ENCODE data around the gene TTLL6.
"Not testable (repeated sequence)": the region's sequence is repeated elsewhere in the genome, so short reads cannot be mapped to it uniquely, and the experiment has no call there.

Gene TTLL6

DNA sequence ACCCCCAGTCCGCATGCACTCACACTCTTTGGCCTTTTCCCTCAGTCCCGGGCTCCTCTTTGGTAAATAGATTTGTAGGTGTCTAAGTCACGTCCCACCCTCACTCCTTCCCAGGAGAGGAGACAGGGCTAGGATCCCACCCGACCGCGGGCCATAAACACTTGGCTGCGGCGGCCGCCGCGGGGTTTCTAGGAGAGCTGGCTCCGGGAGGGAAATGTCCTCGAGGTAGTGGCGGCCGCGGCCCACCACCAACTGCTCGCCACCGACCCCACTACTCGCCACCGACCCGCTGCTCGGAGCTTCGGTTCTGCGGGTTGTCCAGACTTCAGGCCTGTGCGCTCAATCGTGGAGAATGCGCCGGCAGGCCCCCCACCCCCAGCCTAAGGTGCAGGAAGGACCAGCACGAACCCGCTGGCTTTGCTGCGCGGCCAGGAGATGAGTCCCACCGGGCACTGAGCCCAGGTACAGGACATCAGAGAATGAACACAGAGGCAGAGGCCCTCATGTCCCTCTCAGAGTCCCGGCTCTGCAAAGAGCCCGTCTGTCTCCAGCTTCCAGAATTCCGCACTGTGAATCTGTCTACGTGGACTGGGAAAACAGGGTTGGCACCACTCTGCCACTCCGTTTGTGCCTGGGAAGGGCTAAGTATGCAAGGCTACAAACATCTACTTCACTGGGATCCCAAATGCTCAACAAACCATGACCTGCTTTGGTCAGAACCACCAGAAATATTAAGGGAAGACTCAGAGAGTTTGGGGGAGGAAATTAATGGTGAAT lies 91.6 kb downstream of the TTLL6 start:
- in situ Hi-C loops (cut with MboI; ENCODE audit: low sequenced_read_pairs): no loop called here

DNA sequence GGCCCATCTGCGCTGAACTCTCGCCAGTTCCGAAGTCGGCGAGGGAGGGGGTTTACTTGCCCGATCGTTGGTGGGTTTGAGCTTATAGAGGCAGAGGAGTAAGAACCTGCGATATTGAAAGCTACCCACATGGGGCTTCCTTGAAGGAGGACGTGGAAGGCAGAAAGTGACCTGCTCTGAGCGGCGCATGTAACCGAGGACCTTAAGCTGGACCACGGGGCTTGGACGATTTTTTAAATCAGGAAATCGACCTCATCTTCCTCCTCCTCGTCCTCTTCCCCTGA lies 92.1 kb downstream of the TTLL6 start:
- in situ Hi-C loops (cut with MboI; ENCODE audit: low sequenced_read_pairs): no loop called here

DNA sequence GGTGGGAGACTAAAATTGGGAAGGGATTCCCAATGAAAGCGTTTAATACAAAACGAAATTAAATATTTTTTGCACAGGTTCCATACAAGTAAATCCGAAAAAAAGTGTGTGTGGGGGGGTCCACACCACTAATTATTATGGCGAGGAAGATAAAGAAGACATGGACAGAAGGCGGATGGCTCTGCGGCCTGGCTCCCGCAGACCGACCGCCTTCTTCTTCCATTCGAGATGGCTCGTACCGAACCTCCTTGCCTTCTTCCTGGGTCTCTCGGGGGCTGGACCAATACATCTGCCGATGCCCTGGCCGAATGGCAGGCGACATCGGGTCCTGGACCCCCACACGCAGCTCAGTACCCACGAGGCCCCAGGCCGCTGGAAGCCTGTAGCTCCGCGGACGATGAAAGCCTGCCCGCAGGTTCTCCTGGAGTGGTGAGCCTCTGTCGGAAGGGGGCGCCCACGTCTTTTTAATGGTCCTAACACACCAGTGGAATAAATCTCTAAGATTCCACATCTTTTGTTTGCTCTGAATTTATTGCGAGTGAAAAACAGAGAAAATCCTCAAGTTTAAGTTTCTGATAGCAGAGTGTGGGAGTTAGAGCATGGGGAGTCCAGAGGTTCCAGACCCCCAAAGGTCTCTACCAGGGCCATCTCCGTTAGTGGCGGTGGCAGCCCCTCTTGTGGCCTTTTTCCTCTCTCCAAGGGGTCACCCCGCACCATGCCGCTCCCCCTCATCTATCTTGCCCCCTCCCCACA lies 92.6 kb downstream of the TTLL6 start:
- in situ Hi-C loops (cut with MboI; ENCODE audit: low sequenced_read_pairs): no loop called here

DNA sequence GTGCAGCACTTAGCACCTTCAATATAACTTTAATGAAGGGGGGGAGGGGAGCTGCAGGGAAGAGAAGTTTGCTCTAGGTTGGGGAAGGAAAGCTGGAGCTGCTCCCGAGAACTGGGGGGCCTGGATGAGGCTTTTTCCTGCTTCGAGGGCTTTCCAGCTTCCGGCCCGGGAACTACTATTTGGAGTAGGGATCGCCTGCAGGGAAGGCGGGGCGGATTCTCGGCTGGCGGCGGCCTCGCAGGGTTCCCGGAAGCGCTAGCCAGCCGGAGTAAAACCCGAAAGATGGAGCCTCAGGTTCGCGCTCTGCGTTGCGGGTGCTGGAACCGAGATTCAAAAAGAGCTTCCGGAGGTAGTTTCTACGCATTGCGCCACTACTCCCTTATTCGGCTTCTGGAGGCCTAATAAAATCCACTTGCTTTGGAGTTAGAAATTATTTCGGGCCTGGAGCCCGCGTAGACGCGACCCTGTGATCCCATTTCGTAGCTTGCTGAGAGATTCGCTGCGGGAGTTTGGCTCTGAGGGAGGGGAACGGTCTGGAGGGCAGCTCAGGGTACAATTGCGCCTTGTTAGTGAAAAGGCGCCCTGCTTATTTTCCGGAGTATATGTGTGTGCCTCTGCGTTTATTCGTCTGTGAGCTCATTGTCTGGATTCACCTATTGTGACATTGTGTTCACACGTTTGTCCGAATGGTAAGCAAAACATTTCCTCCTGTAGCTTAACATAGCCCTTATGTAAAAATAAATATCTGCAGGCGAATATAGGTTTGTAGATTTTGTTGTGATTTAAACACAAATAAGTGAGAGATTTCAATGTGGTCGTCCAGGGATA lies 93.4 kb downstream of the TTLL6 start:
- in situ Hi-C loops (cut with MboI; ENCODE audit: low sequenced_read_pairs): no loop called here

DNA sequence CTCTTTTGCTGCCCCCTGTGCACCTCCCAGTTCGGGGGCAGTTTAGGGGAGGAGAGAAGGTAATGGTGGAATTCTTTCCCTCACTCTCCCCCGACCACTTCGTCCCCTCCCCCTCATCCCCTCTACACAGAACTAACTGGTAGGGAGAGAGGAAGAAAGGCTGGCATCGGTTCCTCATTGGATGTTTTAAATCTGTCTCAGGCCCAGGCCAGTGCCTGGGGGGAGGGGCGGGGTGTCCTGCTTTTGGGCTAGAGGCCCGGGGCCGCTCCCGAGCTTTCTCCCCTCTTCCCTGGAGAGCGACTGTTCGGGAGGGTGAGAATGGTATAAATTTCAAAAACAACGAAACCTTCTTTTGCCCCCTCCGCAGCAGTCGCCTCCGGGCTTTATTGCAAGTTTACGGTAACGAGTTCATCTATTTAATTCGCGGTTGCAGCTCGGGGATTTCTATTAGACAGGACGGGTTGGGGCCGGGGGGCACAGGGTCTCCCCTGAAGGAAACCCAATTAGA lies 94.1 kb downstream of the TTLL6 start, which contains the start of gene PRAC2:
PRAC2 (plus strand) TSS at position 271 of the 508 bp plus-strand sequence. CDS start 1,226 bp downstream, outside the sequence.
- in situ Hi-C loops (cut with MboI; ENCODE audit: low sequenced_read_pairs): no loop called here

DNA sequence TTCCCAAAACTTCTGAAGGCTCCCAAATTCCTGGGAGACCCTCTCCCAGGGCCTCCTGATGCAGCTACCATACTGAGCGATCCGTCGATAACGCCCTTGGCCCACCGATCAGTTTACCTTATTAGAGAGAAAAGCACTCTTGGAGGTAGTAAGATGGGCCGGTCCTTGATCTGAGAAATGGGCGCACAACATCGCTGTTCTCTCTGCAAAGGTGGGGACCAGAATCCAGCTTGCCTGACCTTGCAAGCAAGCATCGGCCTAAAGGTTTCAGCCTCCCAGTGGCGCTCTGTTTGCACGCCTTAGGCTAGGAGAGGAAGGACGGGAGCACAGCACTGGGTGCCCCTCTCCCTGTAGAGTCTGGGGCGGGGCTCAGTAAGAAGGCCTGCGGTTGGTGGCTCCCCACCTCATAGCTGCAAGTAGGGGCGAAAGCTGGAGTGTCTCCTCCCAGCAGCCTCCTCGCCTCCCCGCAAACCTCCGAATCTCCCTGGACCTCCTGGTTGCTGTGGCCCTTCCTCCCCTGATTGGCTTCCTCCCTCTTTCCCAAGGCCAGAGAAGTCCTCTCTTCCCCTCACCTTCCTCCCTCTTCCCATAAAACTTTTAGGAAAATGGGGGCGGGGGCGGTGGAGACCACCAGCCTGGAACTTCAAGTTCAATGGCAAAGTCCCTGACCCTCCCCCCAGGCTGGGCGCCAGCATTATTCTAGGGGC lies 94.7 kb downstream of the TTLL6 start, which contains the start of gene PRAC1:
PRAC1 (minus strand) TSS at position 318 of the 707 bp plus-strand sequence; CDS start at position 192, 126 bp downstream.
- in situ Hi-C loops (cut with MboI; ENCODE audit: low sequenced_read_pairs): no loop called here

DNA sequence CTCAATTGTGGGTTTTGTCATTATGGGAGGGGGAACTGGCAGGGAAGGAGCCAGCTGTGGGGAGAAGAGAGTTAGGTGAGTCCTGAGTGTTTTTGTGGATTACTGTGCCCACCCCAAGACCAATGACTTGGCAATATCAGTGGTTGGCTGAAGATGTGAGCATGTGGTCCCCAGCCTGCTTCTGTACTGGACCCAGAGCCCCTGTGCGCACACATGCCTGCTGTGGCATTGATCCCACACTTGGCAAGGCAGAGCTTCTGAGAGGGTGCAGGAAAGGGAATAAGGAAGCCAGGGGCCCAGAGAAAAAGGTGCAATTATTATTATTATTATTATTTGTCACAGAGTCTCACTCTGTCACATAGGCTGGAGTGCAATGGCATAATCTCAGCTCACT lies 96.0 kb downstream of the TTLL6 start:
- in situ Hi-C loops (cut with MboI; ENCODE audit: low sequenced_read_pairs): no loop called here

DNA sequence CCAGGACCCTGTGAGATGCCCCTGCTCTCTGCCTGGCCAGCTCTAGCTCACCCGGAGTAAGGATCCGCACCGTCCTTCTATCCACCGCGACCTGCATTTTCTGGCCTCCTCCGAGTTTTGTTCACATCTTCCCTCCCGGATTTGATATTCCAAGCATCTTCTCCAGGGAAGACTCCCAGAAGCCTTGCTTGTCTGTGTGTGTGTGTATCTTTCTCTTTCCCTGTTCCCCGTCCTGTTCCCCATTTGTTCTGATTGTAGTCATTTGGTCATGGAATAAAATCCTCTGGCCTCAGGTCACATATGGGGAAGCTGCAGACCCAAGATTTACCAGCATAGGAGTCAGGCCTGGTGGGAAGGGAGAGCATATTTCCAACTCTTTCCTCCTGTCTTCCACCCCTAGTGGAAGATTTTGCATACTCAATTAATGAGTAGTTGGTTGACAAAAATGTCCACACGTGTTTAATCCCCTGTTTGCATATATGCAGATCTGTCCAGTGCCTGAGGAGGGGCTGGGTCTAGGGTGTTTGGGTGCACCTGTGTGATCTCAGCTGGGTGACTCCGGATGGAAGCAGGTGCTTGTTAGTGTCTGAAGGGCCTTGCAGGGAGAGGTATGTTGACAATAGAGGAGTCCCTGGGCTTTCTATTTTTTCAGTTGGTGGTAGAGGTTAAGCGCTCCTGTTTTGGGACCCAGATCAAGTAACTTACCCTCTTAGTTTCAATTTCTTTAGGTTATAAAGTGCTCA lies 96.6 kb downstream of the TTLL6 start:
- in situ Hi-C loops (cut with MboI; ENCODE audit: low sequenced_read_pairs): no loop called here

DNA sequence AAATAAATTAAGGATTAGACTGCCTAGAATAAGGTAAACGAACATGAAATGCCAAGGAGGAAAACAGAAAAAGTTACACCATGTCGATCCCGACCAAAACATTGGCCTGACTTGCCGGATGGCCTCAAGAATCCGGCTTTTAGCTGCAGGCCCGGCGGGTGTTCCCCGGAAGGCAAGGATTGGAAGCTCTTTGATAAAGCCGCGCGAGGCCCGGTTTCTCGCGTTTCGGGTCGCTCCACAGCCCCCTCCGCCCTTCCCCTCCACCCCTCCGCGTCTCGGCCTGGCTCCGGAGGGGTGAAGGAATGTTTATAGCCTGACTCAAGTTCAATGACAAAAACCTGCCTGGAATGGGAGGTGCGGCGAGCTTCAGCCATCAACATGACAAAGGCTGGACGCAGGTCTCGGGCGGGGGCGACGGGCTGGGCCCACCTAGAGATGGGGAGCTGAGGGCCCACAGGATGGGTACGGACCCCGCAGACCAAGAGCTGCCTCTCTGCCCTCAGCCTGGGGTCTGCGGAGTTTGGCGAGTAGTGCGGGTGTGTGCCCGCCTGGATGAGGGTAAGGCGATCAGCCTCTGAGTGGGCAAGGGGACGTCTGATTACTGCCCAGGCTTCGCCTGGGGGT lies 97.3 kb downstream of the TTLL6 start:
- in situ Hi-C loops (cut with MboI; ENCODE audit: low sequenced_read_pairs): no loop called here

DNA sequence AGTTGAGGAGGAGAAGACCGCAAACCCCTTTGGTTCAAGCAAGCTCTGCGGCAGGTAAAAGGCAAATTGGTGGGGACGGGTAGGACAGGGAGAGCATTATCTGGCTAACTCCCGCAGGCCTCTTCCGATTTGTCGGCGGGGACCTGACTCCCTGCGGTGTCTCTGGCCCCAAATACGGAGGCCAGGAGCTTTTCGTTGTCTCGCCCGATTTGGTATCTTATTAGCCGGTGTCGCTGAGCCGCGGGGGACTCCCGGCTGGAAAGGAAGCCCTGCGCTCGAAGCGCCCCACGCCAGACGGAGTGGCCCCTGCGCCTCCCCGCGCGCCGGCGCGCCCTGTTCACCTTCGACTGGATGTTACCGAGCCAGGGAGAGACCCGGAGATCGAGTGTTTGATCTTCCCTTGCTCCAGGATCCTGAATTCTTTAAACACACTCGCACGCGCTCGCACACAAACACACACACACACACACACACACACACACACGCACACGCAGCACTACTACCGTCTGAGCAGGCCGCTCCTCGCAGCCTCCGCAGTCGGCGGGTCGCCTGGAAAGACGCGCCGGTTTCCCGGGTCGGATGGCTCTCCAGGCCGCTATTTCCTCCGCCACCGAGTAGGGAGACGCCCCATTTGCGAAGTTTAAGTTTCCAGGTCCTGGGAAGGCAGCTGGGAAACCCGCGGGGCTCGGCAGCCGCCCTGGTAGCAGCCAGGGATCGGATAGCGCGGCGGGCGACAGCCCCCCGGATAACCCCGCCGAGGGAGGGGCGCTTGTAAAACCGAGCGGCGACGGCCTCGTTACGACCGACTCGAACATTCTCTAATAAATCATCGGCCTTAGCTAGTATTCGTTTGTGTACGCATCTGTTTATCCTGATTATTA lies 98.0 kb downstream of the TTLL6 start:
- in situ Hi-C loops (cut with MboI; ENCODE audit: low sequenced_read_pairs): no loop called here

DNA sequence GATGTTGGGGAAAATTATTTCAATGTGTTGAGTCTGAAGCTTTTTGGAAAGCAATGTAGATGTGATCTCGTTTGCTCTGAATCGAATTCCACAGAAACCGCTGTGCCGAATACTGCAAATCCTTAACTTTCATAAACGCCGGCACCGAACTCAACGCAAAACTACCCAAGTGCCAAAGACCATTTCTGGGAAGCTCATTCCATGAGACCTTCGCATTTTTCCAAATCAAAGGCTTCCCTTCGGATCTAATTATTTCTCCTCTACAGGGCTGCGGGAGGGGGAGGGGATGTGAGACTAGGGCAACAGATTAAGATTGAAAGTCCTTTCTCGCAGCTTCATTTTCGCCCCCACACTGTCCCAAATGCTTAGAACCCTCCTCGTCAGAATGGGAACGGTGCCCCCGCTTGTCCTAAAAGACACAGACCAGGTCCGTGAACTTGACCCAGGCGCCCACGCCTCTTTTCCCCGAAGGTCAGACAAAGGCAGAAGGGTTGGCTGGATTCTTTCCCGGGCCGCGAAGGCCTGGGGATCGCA lies 98.7 kb downstream of the TTLL6 start:
- in situ Hi-C loops (cut with MboI; ENCODE audit: low sequenced_read_pairs): no loop called here

DNA sequence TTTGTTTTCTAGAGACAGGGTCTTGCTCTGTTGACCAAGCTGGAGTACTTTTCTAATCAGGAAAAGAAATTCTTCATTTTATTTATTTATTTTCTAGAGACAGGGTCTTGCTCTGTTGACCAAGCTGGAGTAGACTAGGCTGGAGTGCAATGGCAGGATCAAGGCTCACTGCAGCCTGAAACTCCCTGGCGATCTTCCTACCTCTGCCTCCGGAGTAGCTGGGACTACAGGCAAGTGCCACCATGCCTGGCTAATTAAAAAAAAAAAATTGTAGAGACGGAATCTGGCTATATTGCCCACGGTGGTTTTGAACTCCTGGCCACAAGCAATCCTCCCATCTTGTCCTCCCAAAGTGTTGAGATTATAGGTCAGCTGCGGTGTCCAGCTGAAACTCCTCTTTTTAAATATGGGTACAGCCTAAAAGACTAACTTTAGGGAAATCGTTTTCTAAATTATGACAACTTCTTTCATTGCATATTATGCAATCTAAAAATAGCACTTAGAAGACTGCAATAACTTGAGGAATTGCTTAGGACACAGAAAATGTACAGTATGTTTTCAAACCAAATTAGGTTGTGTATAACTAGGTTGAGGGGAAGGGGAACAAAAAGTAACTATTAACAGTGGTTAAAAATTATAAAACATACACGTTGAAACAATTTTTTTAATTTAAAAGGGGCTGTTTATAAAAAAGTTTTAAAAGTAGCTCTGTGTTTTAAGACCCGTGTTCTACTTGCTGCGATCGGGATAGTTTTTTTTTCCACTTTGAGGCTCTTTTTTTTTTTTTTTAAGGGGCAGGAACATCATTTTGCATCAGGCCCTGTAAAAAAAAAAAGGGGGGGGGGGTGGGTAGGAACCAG lies 99.4 kb downstream of the TTLL6 start:
- in situ Hi-C loops (cut with MboI; ENCODE audit: low sequenced_read_pairs): no loop called here

DNA sequence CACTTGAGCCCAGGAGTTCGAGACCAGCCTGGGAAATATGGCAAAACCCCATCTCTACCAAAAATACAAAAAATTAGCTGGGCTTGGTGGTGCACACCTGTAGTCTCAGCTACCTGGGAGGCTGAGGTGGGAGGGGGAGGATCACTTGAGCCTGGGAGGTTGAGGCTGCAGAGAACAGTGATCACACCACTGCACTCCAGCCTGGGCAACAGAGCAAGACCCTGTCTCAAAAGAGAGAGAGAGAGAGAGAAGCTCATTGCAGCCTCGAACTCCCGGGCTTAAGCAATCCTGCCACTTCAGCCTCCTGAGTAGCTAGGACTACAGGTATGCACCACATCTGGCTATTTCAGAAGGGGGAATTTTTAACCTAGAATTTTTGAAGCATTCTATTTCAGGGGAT lies 100.5 kb downstream of the TTLL6 start:
- in situ Hi-C loops (cut with MboI; ENCODE audit: low sequenced_read_pairs): not testable (repeated sequence)

DNA sequence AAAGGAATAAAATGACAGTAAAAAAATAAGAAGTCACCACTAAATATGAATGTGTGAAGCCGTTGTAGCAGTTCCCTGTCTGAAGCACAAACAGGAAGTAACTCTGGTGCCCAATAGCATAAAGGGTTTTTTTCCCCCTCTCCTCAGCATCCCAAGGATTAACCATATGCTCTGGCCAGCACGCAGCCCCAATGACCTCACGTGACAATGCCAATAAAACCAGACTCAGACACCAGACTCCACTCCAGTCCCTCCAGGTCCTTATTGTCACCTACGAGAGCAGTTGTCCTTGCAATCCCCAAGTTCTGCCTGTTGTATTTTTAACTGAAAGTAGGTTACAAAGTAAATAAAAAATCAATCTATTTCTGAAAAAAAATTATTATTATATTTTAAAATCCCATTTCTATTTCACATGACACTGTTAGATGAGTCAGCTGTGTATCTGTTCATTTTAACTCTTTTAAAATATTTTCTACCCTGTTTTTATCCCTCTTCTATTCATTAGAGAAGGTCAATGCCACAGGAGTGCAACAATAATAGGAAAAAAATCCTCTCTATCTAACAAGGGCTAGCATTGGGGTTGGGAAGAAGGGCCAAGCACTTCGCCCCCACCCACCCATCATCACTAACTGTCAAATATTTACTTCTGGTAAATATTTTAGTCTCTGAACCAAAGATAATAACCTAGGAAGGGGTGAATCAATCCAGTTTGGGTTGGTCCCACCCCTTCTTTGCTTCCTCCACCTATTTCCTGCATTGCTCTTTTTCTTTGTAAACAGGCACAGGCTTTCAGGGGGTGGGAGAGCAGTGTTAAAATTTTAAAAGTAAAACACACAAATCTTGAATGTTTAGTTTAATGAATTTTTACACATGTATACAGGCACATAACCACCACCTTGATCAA lies 101.3 kb downstream of the TTLL6 start:
- in situ Hi-C loops (cut with MboI; ENCODE audit: low sequenced_read_pairs): no loop called here

Data from HL-60/S4 treated with phorbol 12-myristate 13-acetate at 8.2 ng/mL for 4 days and 3 days (cell line).